HepG2 (cell line): ENCODE measurements around the gene GNAI2. TPM values are rescaled to one million over a fixed set of nuclear protein-coding genes. Genes with fewer than 3 reads are reported as not detected.

ENCODE experiments used
- ATAC-seq: fragments of 200-7000 bp; cut with Tn5 transposase; 3 replicates; pipeline ENCODE4 v1.9.1; 2020; ENCODE audit warnings: mild to moderate bottlenecking, moderate library complexity
- BruUV-seq: library from RNA; stranded (reverse); fragments of 400-500 nt; replicated peaks from 2 replicates; lab custom pipeline; 2021; lab: Mats Ljungman, UMichigan
- CTCF ChIA-PET: fragments of 300-600 bp; formaldehyde crosslinking; extraction: SDS; loops from one replicate; lab custom pipeline; 2021; ENCODE audit warnings: low total read pairs, inconsistent platforms, low intra/inter-chr PET ratio; lab: Yijun Ruan, JAX
- POLR2A ChIA-PET: fragments of 350-600 bp; sonication (Branson Sonifier 250); formaldehyde crosslinking; loops from one replicate; lab custom pipeline; 2020; ENCODE audit warnings: antibody characterized with exemption, inconsistent platforms; lab: Yijun Ruan, JAX
- DNase-seq: peaks from one replicate; pipeline ENCODE4 v3.0.0-alpha.2; 2015; ENCODE audit warnings: low spot score
- FAIRE-seq: peaks from 3 replicates; lab custom pipeline; 2011; peaks lifted over from hg19 to GRCh38; lab: Jason Lieb, UNC
- H2AFZ ChIP-seq: one replicate; pipeline ENCODE4 v1.6.1; 2011; ENCODE audit warnings: low read length, inconsistent platforms
- H3K27ac ChIP-seq: fragments of 300-600 bp; 3 replicates; pipeline ENCODE4 v1.8.0; 2011; ENCODE audit warnings: mixed run types, mild to moderate bottlenecking, mixed read lengths, low read length, inconsistent platforms; ENCODE audit not compliant: insufficient read depth; ENCODE audit errors: extremely low read length
- H3K27me3 ChIP-seq, 2 experiments: fragments of 200-600 bp in 1 of 2; 2 replicates in 1 of 2; 3 replicates in 1 of 2; pipeline versions ENCODE4 v1.6.0 to v1.8.0; 2011; ENCODE audit warnings: low read length in 2 of 2, mild to moderate bottlenecking in 2 of 2, moderate library complexity in 2 of 2, inconsistent platforms in 1 of 2; ENCODE audit not compliant: insufficient read depth in 2 of 2, control insufficient read depth in 1 of 2
- H3K36me3 ChIP-seq, 2 experiments: fragments of 200-600 bp in 1 of 2; replicated peaks in 1 of 2; 2 replicates in 1 of 2; 3 replicates in 1 of 2; pipeline versions ENCODE4 v1.5.1 to v1.8.0; 2011; ENCODE audit warnings: low read length in 2 of 2, inconsistent platforms in 1 of 2; ENCODE audit not compliant: insufficient read depth in 2 of 2, control insufficient read depth in 1 of 2
- H3K4me1 ChIP-seq: 2 replicates; pipeline ENCODE4 v1.5.1; 2012; ENCODE audit warnings: low read length, inconsistent platforms; ENCODE audit not compliant: insufficient read depth
- H3K4me2 ChIP-seq: 2 replicates; pipeline ENCODE4 v1.6.0; 2011; ENCODE audit warnings: low read depth, low read length, inconsistent platforms
- H3K4me3 ChIP-seq, 3 experiments: fragments of 200-600 bp in 1 of 3; sonication (generic), shearing (Covaris generic) in 1 of 3; replicated peaks in 1 of 3; 2 replicates each; pipeline ENCODE4 v1.5.1; 2011 to 2016; ENCODE audit warnings: low read length in 3 of 3, inconsistent platforms in 2 of 3, low read depth in 2 of 3, mild to moderate bottlenecking in 2 of 3, control low read depth in 1 of 3, mixed read lengths in 1 of 3; ENCODE audit not compliant: insufficient read depth in 1 of 3
- H3K79me2 ChIP-seq: one replicate; pipeline ENCODE4 v1.6.1; 2011; ENCODE audit warnings: low read length, inconsistent platforms; ENCODE audit not compliant: insufficient read depth
- H3K9ac ChIP-seq: 2 replicates; pipeline ENCODE4 v1.6.0; 2011; ENCODE audit warnings: mild to moderate bottlenecking, low read depth, low read length, inconsistent platforms; ENCODE audit not compliant: insufficient read depth
- H3K9me3 ChIP-seq: 2 replicates; pipeline ENCODE4 v1.5.1; 2012; ENCODE audit warnings: mild to moderate bottlenecking, low read length
- H4K20me1 ChIP-seq: 2 replicates; pipeline ENCODE4 v1.6.0; 2011; ENCODE audit warnings: inconsistent platforms, mild to moderate bottlenecking, low read length, moderate library complexity; ENCODE audit not compliant: insufficient read depth
- HIVEP1 ChIP-seq: sonication (generic); formaldehyde crosslinking; IDR thresholded peaks from 2 replicates; pipeline ENCODE4 v1.4.0; 2020; ENCODE audit warnings: mild to moderate bottlenecking, missing genetic modification reagents
- HOXA3 ChIP-seq: sonication (generic); formaldehyde crosslinking; IDR thresholded peaks from 2 replicates; pipeline ENCODE4 v1.5.0; 2020; ENCODE audit warnings: missing genetic modification reagents
- HOXA9 ChIP-seq: sonication (generic); formaldehyde crosslinking; IDR thresholded peaks from 2 replicates; pipeline ENCODE4 v1.8.1; 2022; ENCODE audit warnings: missing genetic modification reagents, mild to moderate bottlenecking, moderate library complexity, borderline replicate concordance
- PCBP2 ChIP-seq: fragments of 200-400 bp; formaldehyde crosslinking; optimal IDR thresholded peaks from 2 replicates; pipeline ENCODE3; 2018; ENCODE audit warnings: low read length, low read depth; ENCODE audit not compliant: poor library complexity, severe bottlenecking
- RBM22 ChIP-seq: fragments of 200-400 bp; formaldehyde crosslinking; optimal IDR thresholded peaks from 2 replicates; pipeline ENCODE3; 2017; ENCODE audit warnings: mild to moderate bottlenecking, low read length, moderate library complexity
- STAG1 ChIP-seq: sonication (generic); formaldehyde crosslinking; IDR thresholded peaks from 2 replicates; pipeline ENCODE4 v1.4.0; 2020; ENCODE audit warnings: missing genetic modification reagents
- TARDBP ChIP-seq: sonication (generic); formaldehyde crosslinking; IDR thresholded peaks from 2 replicates; pipeline ENCODE4 v1.8.0; 2022; ENCODE audit warnings: mild to moderate bottlenecking, missing genetic modification reagents
- TBX3 ChIP-seq: fragments of 450-650 bp; IDR thresholded peaks from 2 replicates; pipeline ENCODE4 v1.6.1; 2017; ENCODE audit warnings: antibody characterized with exemption, mild to moderate bottlenecking, inconsistent platforms, borderline replicate concordance
- ZFY ChIP-seq: sonication (generic); formaldehyde crosslinking; IDR thresholded peaks from 2 replicates; pipeline ENCODE4 v1.4.0; 2020; ENCODE audit warnings: missing genetic modification reagents
- ZNF331 ChIP-seq: sonication (generic); formaldehyde crosslinking; IDR thresholded peaks from 2 replicates; pipeline ENCODE4 v1.4.0; 2020; ENCODE audit warnings: missing genetic modification reagents
- ZNF687 ChIP-seq: sonication (generic); formaldehyde crosslinking; IDR thresholded peaks from 2 replicates; pipeline ENCODE4 v1.5.1; 2020; ENCODE audit warnings: mild to moderate bottlenecking, missing genetic modification reagents, moderate library complexity
- WGBS: methylation state at CpG from one replicate; pipeline ENCODE4 v1.1.6; 2017; ENCODE audit warnings: low lambda C conversion rate; 5-methylcytosine and 5-hydroxymethylcytosine counted together
- in situ Hi-C: cut with HindIII; loops from 2 replicates; pipeline ENCODE4 v1.10.0; 2017; ENCODE audit warnings: low pct_unique_long_range_greater_than_20kb; ENCODE audit not compliant: extremely low pct_ligation_motif_present
- intact Hi-C: fragments of 100-400 bp; cut with micrococcal nuclease; formaldehyde crosslinking; loops from one replicate; pipeline ENCODE4 v1.10.0; 2022; ENCODE audit not compliant: unreplicated experiment
- polyA plus RNA-seq, 8 experiments: library from polyadenylated mRNA; depleted of rRNA in 3 of 8; stranded (reverse) in 7 of 8; unstranded in 1 of 8; fragments of >200 nt; fragmentation: Illumina TruSeq in 4 of 8; extraction: Trizol in 4 of 8; gene quantifications; 2 replicates each; pipeline versions ENCODE4 v1.2.1 to v1.2.3, GENCODE V29; 2011 to 2016; ENCODE audit warnings: low read depth in 4 of 8, missing spikeins in 1 of 8, mixed read lengths in 1 of 8; ENCODE audit not compliant: insufficient read depth in 1 of 8
- total RNA-seq, 5 experiments: library from RNA; depleted of rRNA; stranded (reverse); fragments of >200 nt; fragmentation: Illumina TruSeq; extraction: Trizol; gene quantifications; 2 replicates each; pipeline ENCODE4 v1.2.3, GENCODE V29; 2016; ENCODE audit warnings: low read depth in 1 of 5
- TF ChIP-seq, protein P1 (sequence below): sonication (generic); formaldehyde crosslinking; IDR thresholded peaks from 2 replicates; pipeline ENCODE4 v1.4.0; 2020; ENCODE audit warnings: missing genetic modification reagents
- TF ChIP-seq, protein P2 (sequence below): sonication (generic); formaldehyde crosslinking; IDR thresholded peaks from 2 replicates; pipeline ENCODE4 v1.4.0; 2020; ENCODE audit warnings: missing genetic modification reagents

GNAI2 gene
- total and polyA plus RNA-seq, 2 of the 13 experiments (the other 11 are each of a cell fraction or from before 2014, with no cell fraction given) = 51.1 to 66.2 TPM

GRCh38 chr3:50274371-50275104 is 38.5 kb downstream of the GNAI2 start:
- Histone ChIP-seq H3K9ac (no peak overlapping the region), H4K20me1 (no peaks in the 10 kb centered on the region; the same call in 1 of the 2 replicates), H3K4me2 (no peak overlapping the region), H2AFZ (no peak overlapping the region), H3K27me3 (no peaks in the 10 kb centered on the region; a peak in 1 of 5 replicates), H3K27ac (peak overlapping the region; percentile 18), H3K79me2 (peaks cover 28% of the 10 kb centered on the region), H3K9me3 (no peaks in the 10 kb centered on the region), H3K4me1 (peaks cover 57% of the 10 kb centered on the region), H3K36me3 (peaks cover 14 to 30% of the 10 kb centered on the region in 2 experiments), H3K4me3 (no peak overlapping the region)
- DNase-seq = peak; percentile 60
- WGBS = 89% methylated on average over 23 of the region's 26 CpGs
- ChIA-PET CTCF (interaction anchor here (1.9 to 6.4 kb wide), 3 partner anchors 15 to 50 kb away, joined by 10 to 81 read pairs (median 63); no protein-coding TSS in a partner anchor), POLR2A (interaction anchor here (0.6 to 1.5 kb wide), 3 partner anchors 9 to 15 kb away, joined by 3 to 4 read pairs (median 3); no protein-coding TSS in a partner anchor)
- intact Hi-C loops = loop anchor here (1.0 to 5.0 kb wide), 3 partner anchors 47 to 82 kb away; partner anchors contain the start of gene GNAT1
- in situ Hi-C loops = loop anchor here (5.0 to 10.0 kb wide), 2 partner anchors 47 to 80 kb away; partner anchors contain the start of gene GNAT1
- no TSS peak for BruUV-seq
- ATAC-seq = peak; percentile 4; the same call in 1 of the 3 replicates
- peak; percentile 21 for FAIRE-seq
- TF ChIP-seq HOXA9 (CRISPR knock-in tag) (no peak), HOXA3 (CRISPR knock-in tag) (peak; percentile 53; the same call in 1 of the 2 replicates), ZFY (CRISPR knock-in tag) (no peak), ZNF687 (CRISPR knock-in tag) (peak; percentile 42), HIVEP1 (CRISPR knock-in tag) (0 out of 2 replicates have a peak, but pooled peaks have one; percentile 37), TARDBP (CRISPR knock-in tag) (no peak), TBX3 (peak; percentile 28; the same call in 1 of the 2 replicates), RBM22 (peak; percentile 74), ZNF331 (CRISPR knock-in tag) (no peak), STAG1 (peak; percentile 51), PCBP2 (no peak)
- TF ChIP-seq, protein P1, sequence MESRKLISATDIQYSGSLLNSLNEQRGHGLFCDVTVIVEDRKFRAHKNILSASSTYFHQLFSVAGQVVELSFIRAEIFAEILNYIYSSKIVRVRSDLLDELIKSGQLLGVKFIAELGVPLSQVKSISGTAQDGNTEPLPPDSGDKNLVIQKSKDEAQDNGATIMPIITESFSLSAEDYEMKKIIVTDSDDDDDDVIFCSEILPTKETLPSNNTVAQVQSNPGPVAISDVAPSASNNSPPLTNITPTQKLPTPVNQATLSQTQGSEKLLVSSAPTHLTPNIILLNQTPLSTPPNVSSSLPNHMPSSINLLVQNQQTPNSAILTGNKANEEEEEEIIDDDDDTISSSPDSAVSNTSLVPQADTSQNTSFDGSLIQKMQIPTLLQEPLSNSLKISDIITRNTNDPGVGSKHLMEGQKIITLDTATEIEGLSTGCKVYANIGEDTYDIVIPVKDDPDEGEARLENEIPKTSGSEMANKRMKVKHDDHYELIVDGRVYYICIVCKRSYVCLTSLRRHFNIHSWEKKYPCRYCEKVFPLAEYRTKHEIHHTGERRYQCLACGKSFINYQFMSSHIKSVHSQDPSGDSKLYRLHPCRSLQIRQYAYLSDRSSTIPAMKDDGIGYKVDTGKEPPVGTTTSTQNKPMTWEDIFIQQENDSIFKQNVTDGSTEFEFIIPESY = peak; percentile 97
- TF ChIP-seq, protein P2, sequence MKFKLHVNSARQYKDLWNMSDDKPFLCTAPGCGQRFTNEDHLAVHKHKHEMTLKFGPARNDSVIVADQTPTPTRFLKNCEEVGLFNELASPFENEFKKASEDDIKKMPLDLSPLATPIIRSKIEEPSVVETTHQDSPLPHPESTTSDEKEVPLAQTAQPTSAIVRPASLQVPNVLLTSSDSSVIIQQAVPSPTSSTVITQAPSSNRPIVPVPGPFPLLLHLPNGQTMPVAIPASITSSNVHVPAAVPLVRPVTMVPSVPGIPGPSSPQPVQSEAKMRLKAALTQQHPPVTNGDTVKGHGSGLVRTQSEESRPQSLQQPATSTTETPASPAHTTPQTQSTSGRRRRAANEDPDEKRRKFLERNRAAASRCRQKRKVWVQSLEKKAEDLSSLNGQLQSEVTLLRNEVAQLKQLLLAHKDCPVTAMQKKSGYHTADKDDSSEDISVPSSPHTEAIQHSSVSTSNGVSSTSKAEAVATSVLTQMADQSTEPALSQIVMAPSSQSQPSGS = peak; percentile 46; the same call in 1 of the 2 replicates
